IMR-90 (cell line): Measurements from ENCODE around the gene NMUR2. TPM values are rescaled to one million over a fixed set of nuclear protein-coding genes. Genes with fewer than 3 reads are reported as not detected.

ENCODE experiments used
- ATAC-seq: fragments of 200-7000 bp; cut with Tn5 transposase; 2 replicates; pipeline ENCODE4 v1.9.1; 2020; ENCODE audit warnings: low read depth, mild to moderate bottlenecking, moderate library complexity
- BruUV-seq: library from RNA; stranded (reverse); fragments of 400-500 nt; replicated peaks from 2 replicates; lab custom pipeline; 2021; lab: Mats Ljungman, UMichigan
- CTCF ChIA-PET: fragments of 300-600 bp; formaldehyde crosslinking; extraction: SDS; loops from one replicate; lab custom pipeline; 2021; ENCODE audit warnings: antibody characterized with exemption; lab: Yijun Ruan, JAX
- POLR2A ChIA-PET: fragments of 300-600 bp; sonication (Branson Sonifier 250); formaldehyde crosslinking; loops from one replicate; lab custom pipeline; 2022; ENCODE audit warnings: antibody characterized with exemption; ENCODE audit not compliant: unreplicated experiment; lab: Charles Lee
- DNase-seq: peaks from one replicate; pipeline ENCODE4 v3.0.0; 2013
- H2AFZ ChIP-seq: replicated peaks from 2 replicates; pipeline ENCODE3; 2013; ENCODE audit warnings: low read length, mild to moderate bottlenecking; ENCODE audit not compliant: poor library complexity
- H2AK5ac ChIP-seq: 2 replicates; pipeline ENCODE4 v1.6.1; 2013; ENCODE audit warnings: low read depth, low read length, inconsistent platforms
- H2AK9ac ChIP-seq: replicated peaks from 2 replicates; pipeline ENCODE3; 2013; ENCODE audit warnings: mild to moderate bottlenecking, low read depth, low read length, moderate library complexity; ENCODE audit not compliant: poor library complexity
- H2BK120ac ChIP-seq: 2 replicates; pipeline ENCODE4 v1.6.1; 2013; ENCODE audit warnings: low read depth, low read length, inconsistent platforms
- H2BK15ac ChIP-seq: 3 replicates; pipeline ENCODE4 v1.6.1; 2013; ENCODE audit warnings: low read depth, low read length, inconsistent platforms
- H2BK20ac ChIP-seq: 2 replicates; pipeline ENCODE4 v1.6.1; 2013; ENCODE audit warnings: low read depth, mild to moderate bottlenecking, inconsistent platforms, low read length, moderate library complexity
- H2BK5ac ChIP-seq: 2 replicates; pipeline ENCODE4 v1.6.1; 2013; ENCODE audit warnings: mild to moderate bottlenecking, low read depth, low read length, inconsistent platforms; ENCODE audit not compliant: poor library complexity, severe bottlenecking
- H3K14ac ChIP-seq: replicated peaks from 2 replicates; pipeline ENCODE4 v1.6.1; 2013; ENCODE audit warnings: low read depth, low read length, inconsistent platforms
- H3K18ac ChIP-seq: 2 replicates; pipeline ENCODE4 v1.6.1; 2013; ENCODE audit warnings: low read depth, low read length, control low read depth
- H3K23ac ChIP-seq: 2 replicates; pipeline ENCODE4 v1.6.1; 2013; ENCODE audit warnings: low read depth, low read length, inconsistent platforms
- H3K27ac ChIP-seq: 2 replicates; pipeline ENCODE4 v1.5.1; 2013; ENCODE audit warnings: mild to moderate bottlenecking, control low read depth, low read length; ENCODE audit not compliant: insufficient read depth
- H3K27me3 ChIP-seq: 2 replicates; pipeline ENCODE4 v1.6.1; 2013; ENCODE audit warnings: low read length; ENCODE audit not compliant: control insufficient read depth, insufficient read depth
- H3K36me3 ChIP-seq: 2 replicates; pipeline ENCODE4 v1.6.1; 2013; ENCODE audit warnings: low read length, mixed read lengths; ENCODE audit not compliant: control insufficient read depth, insufficient read depth
- H3K4ac ChIP-seq: 2 replicates; pipeline ENCODE4 v1.6.1; 2013; ENCODE audit warnings: low read depth, low read length, inconsistent platforms
- H3K4me1 ChIP-seq: 2 replicates; pipeline ENCODE4 v1.6.1; 2013; ENCODE audit warnings: low read length, mixed read lengths; ENCODE audit not compliant: control insufficient read depth, insufficient read depth
- H3K4me2 ChIP-seq: 2 replicates; pipeline ENCODE4 v1.6.1; 2013; ENCODE audit warnings: low read depth, mild to moderate bottlenecking, control low read depth, low read length, moderate library complexity
- H3K4me3 ChIP-seq: 2 replicates; pipeline ENCODE4 v1.5.1; 2013; ENCODE audit warnings: low read depth, mild to moderate bottlenecking, control low read depth, low read length, moderate library complexity; ENCODE audit not compliant: insufficient read depth
- H3K56ac ChIP-seq: 2 replicates; pipeline ENCODE4 v1.6.1; 2013; ENCODE audit warnings: low read length, inconsistent platforms; ENCODE audit not compliant: insufficient read depth; ENCODE audit errors: extremely low read depth
- H3K79me1 ChIP-seq, 2 experiments: 2 replicates each; pipeline ENCODE4 v1.6.1; 2013; ENCODE audit warnings: low read length in 2 of 2, inconsistent platforms in 1 of 2, low read depth in 1 of 2
- H3K9ac ChIP-seq: 2 replicates; pipeline ENCODE4 v1.6.1; 2013; ENCODE audit warnings: low read depth, low read length, control low read depth
- H3K9me1 ChIP-seq: 2 replicates; pipeline ENCODE4 v1.6.1; 2013; ENCODE audit warnings: low read length, inconsistent platforms; ENCODE audit not compliant: insufficient read depth
- H3K9me3 ChIP-seq: 2 replicates; pipeline ENCODE4 v1.6.1; 2013; ENCODE audit warnings: low read length; ENCODE audit not compliant: control insufficient read depth, insufficient read depth
- H4K20me1 ChIP-seq: 2 replicates; pipeline ENCODE4 v1.6.1; 2013; ENCODE audit warnings: low read length, inconsistent platforms; ENCODE audit not compliant: insufficient read depth
- H4K5ac ChIP-seq: 2 replicates; pipeline ENCODE4 v1.6.1; 2013; ENCODE audit warnings: mild to moderate bottlenecking, low read depth, low read length, control low read depth
- H4K8ac ChIP-seq, 2 experiments: 2 replicates each; pipeline ENCODE4 v1.6.1; 2013; ENCODE audit warnings: low read depth in 2 of 2, low read length in 2 of 2, control low read depth in 1 of 2, inconsistent platforms in 1 of 2
- H4K91ac ChIP-seq: 2 replicates; pipeline ENCODE4 v1.6.1; 2013; ENCODE audit warnings: low read depth, low read length, inconsistent platforms; ENCODE audit not compliant: insufficient read depth
- BHLHE40 ChIP-seq: fragments of 150-350 bp; IDR thresholded peaks from 2 replicates; pipeline ENCODE4 v1.6.1; 2016; ENCODE audit warnings: mild to moderate bottlenecking, low read depth, low read length
- RAD21 ChIP-seq: IDR thresholded peaks from 2 replicates; pipeline ENCODE4 v1.6.1; 2012; ENCODE audit warnings: low read length, improper control_type of control experiment
- RCOR1 ChIP-seq: IDR thresholded peaks from 2 replicates; pipeline ENCODE4 v1.6.1; 2012; ENCODE audit warnings: mild to moderate bottlenecking, low read length, improper control_type of control experiment; ENCODE audit not compliant: insufficient replicate concordance
- RFX5 ChIP-seq: IDR thresholded peaks from 2 replicates; pipeline ENCODE4 v1.8.0; 2012; ENCODE audit warnings: low read depth, mild to moderate bottlenecking, low read length, moderate library complexity
- SMC3 ChIP-seq: fragments of 150-350 bp; IDR thresholded peaks from 2 replicates; pipeline ENCODE4 v1.6.1; 2016; ENCODE audit warnings: low read depth, mild to moderate bottlenecking, antibody characterized with exemption, low read length, moderate library complexity
- WGBS, 2 experiments: methylation state at CpG; one replicate each; pipeline versions ENCODE4 v1.1.5 to v1.1.7; 2013; ENCODE audit warnings: missing lambda C conversion rate in 2 of 2; ENCODE audit not compliant: insufficient read length in 1 of 2; ENCODE audit errors: extremely low coverage in 2 of 2; 5-methylcytosine and 5-hydroxymethylcytosine counted together
- dilution Hi-C: fragments of 300-500 bp; cut with HindIII; formaldehyde crosslinking; loops from one replicate; pipeline ENCODE4 v1.14.3; 2018; ENCODE audit warnings: low sequenced_read_pairs; ENCODE audit not compliant: unreplicated experiment
- in situ Hi-C: fragments of 300-500 bp; cut with MboI; formaldehyde crosslinking; loops from 3 replicates; pipeline ENCODE4 v1.14.3; 2019; ENCODE audit warnings: low sequenced_read_pairs, inconsistent platforms, mixed read lengths
- intact Hi-C: fragments of 100-400 bp; cut with micrococcal nuclease; formaldehyde crosslinking; loops from 2 replicates; pipeline ENCODE4 v1.10.0; 2022
- polyA plus RNA-seq, 3 experiments: library from polyadenylated mRNA; depleted of rRNA; stranded (reverse); fragments of >200 nt; gene quantifications; 2 replicates each; pipeline ENCODE4 v1.2.3, GENCODE V29; 2012; ENCODE audit warnings: low replicate concordance in 1 of 3
- total RNA-seq: library from RNA; depleted of rRNA; stranded (reverse); fragments of >200 nt; gene quantifications from 2 replicates; pipeline ENCODE4 v1.2.3, GENCODE V29; 2012
- TF ChIP-seq, protein P1 (sequence below): conservative IDR thresholded peaks from 2 replicates; pipeline ENCODE4 v1.5.1; 2012; ENCODE audit warnings: mild to moderate bottlenecking, low read depth, low read length, improper control_type of control experiment
- TF ChIP-seq, protein P2 (sequence below): fragments of 150-350 bp; IDR thresholded peaks from 2 replicates; pipeline ENCODE4 v1.6.1; 2016; ENCODE audit warnings: low read depth, mild to moderate bottlenecking, low read length, moderate library complexity, borderline replicate concordance

Gene NMUR2
- total and polyA plus RNA-seq, 2 of the 4 experiments (the other 2 are of a cell fraction): not detected

DNA sequence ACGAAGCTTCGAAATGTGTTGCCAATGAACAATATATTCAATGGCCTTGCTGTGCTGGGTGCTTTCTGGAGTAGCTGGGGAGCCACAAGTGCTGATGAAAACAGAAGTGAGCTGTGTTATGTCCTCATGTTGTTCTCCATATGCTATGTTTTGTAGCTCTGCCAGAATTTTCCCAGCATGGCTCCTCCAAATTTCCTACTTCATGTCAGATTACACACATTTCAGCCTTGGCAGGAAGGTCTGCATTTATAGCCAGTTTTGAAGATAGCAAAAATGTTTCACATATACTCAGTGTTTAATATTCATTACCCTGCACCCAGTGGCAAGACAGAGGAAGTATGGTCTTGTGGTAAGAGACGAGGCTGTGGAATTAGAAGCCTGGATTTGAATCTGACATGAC is 22.6 kb upstream of the NMUR2 start:
- H3K79me1 ChIP-seq: no peaks in the 10 kb centered on the region

More for the DNA sequence above, 22.6 kb upstream of the NMUR2 start:
- Histone ChIP-seq H3K4me3 (no peak overlapping the region), H3K9me3 (peaks cover 3% of the 10 kb centered on the region; the same call in 1 of the 2 replicates), H3K9me1 (no peaks in the 10 kb centered on the region), H3K4me1 (no peaks in the 10 kb centered on the region), H2AK9ac (no peak overlapping the region), H3K23ac (no peak overlapping the region), H2BK15ac (no peak overlapping the region), H2BK20ac (no peak overlapping the region), H3K18ac (no peak overlapping the region), H4K91ac (no peak overlapping the region), H3K36me3 (no peaks in the 10 kb centered on the region), H2BK5ac (no peak overlapping the region), H3K14ac (no peak overlapping the region), H3K9ac (no peak overlapping the region), H3K4me2 (no peak overlapping the region), H3K56ac (no peak overlapping the region), H4K5ac (no peak overlapping the region), H2BK120ac (no peak overlapping the region), H3K27me3 (no peaks in the 10 kb centered on the region), H4K20me1 (no peaks in the 10 kb centered on the region), H2AK5ac (no peak overlapping the region), H3K27ac (no peak overlapping the region), H2AFZ (no peak overlapping the region), H4K8ac (no peak overlapping the region), H3K4ac (no peak overlapping the region)
- BruUV-seq: no TSS peak
- POLR2A ChIA-PET: no interaction called here
- in situ Hi-C loops (no loop called here), intact Hi-C loops (no loop called here), dilution Hi-C loops (no loop called here)
- ATAC-seq: no peak
- no peak for DNase-seq
- CTCF ChIA-PET: no interaction called here
- TF ChIP-seq, protein P1, sequence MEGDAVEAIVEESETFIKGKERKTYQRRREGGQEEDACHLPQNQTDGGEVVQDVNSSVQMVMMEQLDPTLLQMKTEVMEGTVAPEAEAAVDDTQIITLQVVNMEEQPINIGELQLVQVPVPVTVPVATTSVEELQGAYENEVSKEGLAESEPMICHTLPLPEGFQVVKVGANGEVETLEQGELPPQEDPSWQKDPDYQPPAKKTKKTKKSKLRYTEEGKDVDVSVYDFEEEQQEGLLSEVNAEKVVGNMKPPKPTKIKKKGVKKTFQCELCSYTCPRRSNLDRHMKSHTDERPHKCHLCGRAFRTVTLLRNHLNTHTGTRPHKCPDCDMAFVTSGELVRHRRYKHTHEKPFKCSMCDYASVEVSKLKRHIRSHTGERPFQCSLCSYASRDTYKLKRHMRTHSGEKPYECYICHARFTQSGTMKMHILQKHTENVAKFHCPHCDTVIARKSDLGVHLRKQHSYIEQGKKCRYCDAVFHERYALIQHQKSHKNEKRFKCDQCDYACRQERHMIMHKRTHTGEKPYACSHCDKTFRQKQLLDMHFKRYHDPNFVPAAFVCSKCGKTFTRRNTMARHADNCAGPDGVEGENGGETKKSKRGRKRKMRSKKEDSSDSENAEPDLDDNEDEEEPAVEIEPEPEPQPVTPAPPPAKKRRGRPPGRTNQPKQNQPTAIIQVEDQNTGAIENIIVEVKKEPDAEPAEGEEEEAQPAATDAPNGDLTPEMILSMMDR: no peak
- TF ChIP-seq BHLHE40 (no peak), SMC3 (no peak), RCOR1 (no peak), RAD21 (no peak), RFX5 (no peak)
- TF ChIP-seq, protein P2, sequence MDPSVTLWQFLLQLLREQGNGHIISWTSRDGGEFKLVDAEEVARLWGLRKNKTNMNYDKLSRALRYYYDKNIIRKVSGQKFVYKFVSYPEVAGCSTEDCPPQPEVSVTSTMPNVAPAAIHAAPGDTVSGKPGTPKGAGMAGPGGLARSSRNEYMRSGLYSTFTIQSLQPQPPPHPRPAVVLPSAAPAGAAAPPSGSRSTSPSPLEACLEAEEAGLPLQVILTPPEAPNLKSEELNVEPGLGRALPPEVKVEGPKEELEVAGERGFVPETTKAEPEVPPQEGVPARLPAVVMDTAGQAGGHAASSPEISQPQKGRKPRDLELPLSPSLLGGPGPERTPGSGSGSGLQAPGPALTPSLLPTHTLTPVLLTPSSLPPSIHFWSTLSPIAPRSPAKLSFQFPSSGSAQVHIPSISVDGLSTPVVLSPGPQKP: no peak
- no CpG with 5 or more reads among the region's 3 CpGs for WGBS, 2 experiments
